PC-9 (cell line): ENCODE measurements around the gene RHEB.

Source experiments
- CTCF ChIP-seq: fragments of 200-600 bp; sonication (generic); conservative IDR thresholded peaks from 2 replicates; pipeline ENCODE4 v1.6.1; 2017; ENCODE audit warnings: mixed run types, antibody characterized with exemption, mild to moderate bottlenecking, moderate library complexity
- EZH2 ChIP-seq: fragments of 200-600 bp; sonication (generic); IDR thresholded peaks from 2 replicates; pipeline ENCODE4 v1.8.0; 2017; ENCODE audit warnings: antibody characterized with exemption, low read depth

GRCh38 chr7:151447312-151447711 is 72.4 kb downstream of the RHEB start:
- no peak for TF ChIP-seq CTCF
- no peak for TF ChIP-seq EZH2
